Superior temporal gyrus (tissue), 1 donor: ENCODE results near the gene AFAP1.

Experiments
- DNase-seq: peaks from one replicate; pipeline ENCODE4 v3.0.0-alpha.2; 2016; ENCODE audit errors: extremely low spot score

AFAP1 gene

GRCh38 chr4:7915875-7916242 is 23.8 kb downstream of the AFAP1 start:
- no peak for DNase-seq

DNA sequence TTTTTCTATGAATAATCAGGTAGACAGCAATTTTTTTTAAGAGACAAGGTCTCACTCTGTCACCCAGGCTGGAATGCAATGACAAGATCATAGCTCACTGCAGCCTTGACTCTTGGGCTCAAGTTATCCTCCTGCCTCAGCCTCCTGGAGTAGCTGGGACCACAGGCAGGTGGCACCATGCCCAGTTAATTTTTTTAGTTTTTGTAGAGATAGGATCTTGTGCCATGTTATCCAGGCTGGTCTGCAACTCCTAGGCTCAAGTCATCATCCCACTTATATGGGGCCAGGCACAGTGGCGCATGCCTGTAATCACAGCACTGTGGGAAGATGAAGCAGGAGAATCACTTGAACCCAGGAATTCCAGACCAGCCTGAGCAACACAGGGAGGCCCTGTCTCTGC is 26.8 kb downstream of the AFAP1 start:
- no peak for DNase-seq

GRCh38 chr4:7910952-7911578 is 28.6 kb downstream of the AFAP1 start:
- no peak for DNase-seq

- DNase-seq: no peak
These were observed 29.3 kb downstream of the AFAP1 start for GRCh38 chr4:7910263-7910896.

- DNase-seq: no peak
These were observed 30.0 kb downstream of the AFAP1 start for GRCh38 chr4:7909463-7910262.

DNA sequence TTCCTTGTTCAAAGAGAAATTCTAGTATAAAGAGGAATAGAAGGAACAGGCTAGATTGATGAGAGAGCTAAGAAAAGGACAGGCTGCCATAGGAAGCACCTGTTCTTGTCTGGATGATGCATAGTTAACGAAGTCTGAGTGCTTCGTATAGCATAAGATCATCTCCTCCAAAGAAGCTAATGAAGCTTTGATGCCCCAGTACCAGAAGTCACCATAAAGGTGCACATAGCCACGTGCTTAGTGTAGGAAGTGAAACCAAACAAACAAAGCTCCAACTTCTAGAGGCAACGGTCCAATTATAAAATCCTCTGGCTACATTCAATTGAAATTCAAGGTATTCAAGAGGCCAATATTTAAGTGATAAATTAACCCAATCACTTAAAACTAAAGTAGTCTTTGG is 31.0 kb downstream of the AFAP1 start:
- DNase-seq: no peak

DNA sequence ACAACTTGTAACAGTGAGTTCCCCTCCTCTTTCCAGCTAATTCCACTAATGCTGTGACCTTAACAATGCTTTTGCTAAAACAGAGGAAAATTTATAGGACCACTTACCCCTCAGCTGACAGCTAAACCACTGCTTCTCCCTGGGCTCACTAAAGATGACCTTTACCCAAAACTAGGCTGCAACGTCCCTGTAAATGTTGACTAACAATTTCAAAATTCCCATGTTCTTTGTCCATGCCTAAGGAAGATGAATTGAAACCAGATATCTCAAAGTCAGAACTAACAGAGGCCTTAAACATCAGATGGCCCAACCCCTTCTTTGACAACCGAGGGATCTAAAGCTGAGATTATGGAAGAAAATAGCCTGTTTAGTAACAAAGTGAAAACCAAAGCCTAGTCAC is 32.5 kb downstream of the AFAP1 start:
- no peak for DNase-seq

DNA sequence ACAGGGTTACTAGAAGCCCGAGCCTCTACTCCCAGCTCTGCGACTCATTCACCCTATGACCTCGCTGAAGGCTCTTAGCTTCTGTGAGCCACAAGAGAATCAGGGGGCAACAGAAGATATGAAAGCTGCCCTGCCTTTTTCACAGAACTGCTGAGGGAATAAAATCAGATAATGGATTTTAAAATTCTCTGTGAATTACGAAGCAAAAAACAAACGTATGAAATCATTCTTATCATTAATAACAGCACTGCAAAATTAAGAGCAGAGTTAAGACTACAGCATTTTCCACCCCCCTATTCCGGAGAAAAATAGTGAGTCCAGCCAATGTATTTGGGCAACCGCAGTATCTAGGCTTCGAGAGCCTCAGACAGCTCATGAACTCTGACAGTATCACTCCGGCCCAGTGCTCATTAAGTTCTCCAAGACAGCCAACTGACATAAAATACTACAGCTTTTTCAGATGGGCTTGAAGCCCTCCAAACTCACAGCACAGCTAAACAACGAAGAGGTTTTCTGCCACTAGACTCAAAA is 33.4 kb downstream of the AFAP1 start:
- no peak for DNase-seq

GRCh38 chr4:7904952-7905915 is 34.4 kb downstream of the AFAP1 start:
- DNase-seq: peak; percentile 67

DNA sequence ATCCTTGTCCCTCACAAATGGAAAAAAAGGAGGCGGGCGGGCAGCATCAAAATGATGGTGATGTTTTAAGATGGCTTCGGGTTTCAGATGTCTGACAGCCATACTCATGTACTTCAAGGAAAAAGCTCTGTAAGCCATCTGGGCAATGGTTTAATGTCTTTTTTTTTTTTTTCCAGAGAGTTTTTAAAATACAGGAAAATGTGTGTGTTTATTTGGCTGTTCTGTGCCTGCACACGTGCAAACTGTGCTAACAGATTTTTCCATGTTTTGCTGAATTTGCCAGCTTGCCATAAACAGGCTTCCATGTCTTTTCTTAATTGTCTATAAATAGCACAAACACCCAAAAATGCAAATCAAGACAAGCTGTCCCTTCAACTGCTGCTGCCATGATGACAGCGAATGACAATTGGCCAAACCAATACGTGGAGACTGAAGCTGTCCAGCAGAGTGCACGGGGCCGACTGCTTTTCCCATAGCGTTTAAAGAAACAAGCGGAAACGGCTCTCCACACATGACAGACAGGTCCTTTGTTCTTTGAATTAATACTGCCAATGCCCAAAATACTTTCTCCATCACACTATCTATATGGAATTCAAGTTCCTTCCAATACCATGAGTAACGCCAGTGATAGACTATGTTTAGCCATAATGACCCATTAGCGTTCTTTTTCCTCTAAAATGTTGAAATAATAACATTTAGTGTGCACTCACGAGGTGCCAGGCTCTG is 35.7 kb downstream of the AFAP1 start:
- peak; percentile 50 for DNase-seq

DNA sequence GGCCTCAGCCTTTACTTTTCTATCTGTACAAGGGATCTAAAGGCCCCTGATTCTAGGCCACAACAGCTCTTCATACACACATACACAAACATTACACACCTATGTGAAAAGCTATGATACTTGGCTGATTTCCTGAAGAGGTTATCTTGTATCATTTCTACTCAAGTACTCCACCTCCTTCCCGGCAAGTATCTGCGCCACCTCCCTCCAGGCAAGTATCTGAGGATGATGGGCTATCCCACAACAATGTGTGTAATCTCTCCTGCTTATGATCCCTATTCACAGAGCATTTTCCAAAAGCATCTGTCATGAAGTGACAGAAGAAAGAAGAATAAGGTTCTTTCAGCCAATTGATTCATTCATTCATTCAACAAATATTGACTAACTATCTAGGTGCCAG is 36.8 kb downstream of the AFAP1 start:
- no peak for DNase-seq

GRCh38 chr4:7902101-7902553 is 37.5 kb downstream of the AFAP1 start:
- no peak for DNase-seq

DNA sequence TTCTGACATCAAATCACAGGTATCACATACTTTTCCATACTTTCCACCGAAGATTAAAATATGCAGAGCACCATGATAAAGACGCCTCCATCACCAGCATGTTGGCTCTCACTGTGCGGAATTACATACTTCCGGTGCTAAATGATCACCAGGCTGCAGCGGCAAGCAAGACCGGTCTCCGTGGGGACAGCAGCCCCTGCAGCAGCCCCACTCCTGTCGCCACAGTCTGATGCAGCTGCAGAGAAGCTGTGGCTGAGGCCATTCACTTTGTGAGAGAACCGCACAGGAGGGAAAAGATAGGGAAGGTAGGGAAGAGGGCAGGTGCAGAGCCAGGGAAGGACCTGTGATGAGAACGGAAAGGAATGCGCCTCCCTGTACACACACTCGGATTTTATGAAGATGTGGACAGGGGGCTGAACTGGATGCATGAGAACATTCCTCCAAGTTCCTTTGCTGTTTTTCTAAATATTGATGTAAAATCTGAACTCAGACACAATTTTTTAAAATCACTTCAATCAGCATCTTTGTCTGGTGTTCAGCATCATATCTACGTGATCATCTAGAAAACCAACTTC is 38.3 kb downstream of the AFAP1 start:
- no peak for DNase-seq

DNA sequence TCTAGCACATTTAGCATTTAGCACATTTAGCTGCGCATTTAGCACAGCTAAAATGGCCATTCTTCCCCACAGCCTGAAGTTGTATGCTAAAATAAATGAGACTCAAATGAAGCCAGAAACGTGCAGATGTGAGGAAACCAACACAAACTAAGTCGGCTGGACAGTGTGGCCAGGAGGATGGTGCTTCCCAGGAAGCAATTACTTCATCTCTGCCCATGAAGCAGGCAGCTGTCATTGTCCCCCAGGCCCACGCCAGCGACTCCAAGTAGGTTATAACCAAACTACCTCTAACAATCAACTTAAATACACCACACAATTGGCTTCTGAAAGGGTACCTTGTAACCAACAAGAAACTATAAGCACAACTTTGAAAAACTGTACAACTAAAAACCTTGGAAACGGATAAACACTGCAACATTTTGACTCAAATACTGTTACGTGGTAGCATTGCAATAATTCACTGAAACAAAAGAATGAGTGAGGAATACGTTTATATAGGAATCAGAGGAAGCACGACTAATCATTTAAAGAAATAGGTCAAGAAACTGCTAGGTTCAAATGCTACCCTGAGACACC is 39.2 kb downstream of the AFAP1 start:
- DNase-seq: no peak

- no peak for DNase-seq
These were observed 40.3 kb downstream of the AFAP1 start for GRCh38 chr4:7899184-7899869.

- DNase-seq: no peak
These were observed 41.3 kb downstream of the AFAP1 start for GRCh38 chr4:7898385-7898784.

GRCh38 chr4:7897811-7898210 is 41.9 kb downstream of the AFAP1 start:
- DNase-seq: no peak

DNA sequence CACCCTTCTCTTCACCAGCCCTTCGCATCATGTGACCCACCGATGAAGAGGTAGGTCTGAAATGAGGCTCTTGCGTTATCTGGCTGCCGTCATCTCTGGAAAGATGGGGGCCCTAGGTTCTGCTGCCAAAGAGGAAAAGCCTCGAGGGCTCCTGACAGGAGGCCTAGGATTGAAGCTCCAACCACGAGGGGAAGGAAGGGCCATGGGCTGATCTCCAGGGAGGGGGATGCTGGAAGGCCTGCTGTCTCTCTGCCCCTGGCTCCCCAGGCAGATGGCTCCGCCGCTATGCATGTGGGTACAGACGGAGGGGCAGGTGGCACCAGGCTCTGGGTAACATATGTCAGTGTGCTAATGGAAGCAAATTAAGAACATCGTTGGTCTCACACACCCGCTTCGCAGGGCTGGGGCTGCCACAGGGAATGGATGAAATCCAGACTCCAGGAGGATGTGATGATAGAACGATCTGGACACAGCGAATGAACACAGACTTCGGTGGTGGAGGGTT is 44.9 kb downstream of the AFAP1 start:
- DNase-seq: no peak

GRCh38 chr4:7894098-7894676 is 45.5 kb downstream of the AFAP1 start:
- no peak for DNase-seq
